HL-60 (cell line): ENCODE data around the gene CXCL14.
A peak's percentile ranks its signal among the peaks of the same experiment; 100 is the strongest.

Experiments
- POLR2AphosphoS5 ChIP-seq: IDR thresholded peaks from 2 replicates; pipeline ENCODE4 v1.6.1; 2012; ENCODE audit warnings: low read depth
- SPI1 ChIP-seq: IDR thresholded peaks from 2 replicates; pipeline ENCODE4 v1.6.1; 2012; ENCODE audit warnings: low read depth, mild to moderate bottlenecking, borderline replicate concordance
- TF ChIP-seq, protein P1 (sequence below): IDR thresholded peaks from one replicate; pipeline ENCODE4 v1.5.1; 2011; ENCODE audit warnings: low read length, control low read depth, inconsistent platforms; ENCODE audit not compliant: insufficient read depth
- TF ChIP-seq, protein P2 (sequence below): IDR thresholded peaks from 2 replicates; pipeline ENCODE4 v1.6.1; 2012; ENCODE audit warnings: low read depth; ENCODE audit not compliant: insufficient replicate concordance

DNA sequence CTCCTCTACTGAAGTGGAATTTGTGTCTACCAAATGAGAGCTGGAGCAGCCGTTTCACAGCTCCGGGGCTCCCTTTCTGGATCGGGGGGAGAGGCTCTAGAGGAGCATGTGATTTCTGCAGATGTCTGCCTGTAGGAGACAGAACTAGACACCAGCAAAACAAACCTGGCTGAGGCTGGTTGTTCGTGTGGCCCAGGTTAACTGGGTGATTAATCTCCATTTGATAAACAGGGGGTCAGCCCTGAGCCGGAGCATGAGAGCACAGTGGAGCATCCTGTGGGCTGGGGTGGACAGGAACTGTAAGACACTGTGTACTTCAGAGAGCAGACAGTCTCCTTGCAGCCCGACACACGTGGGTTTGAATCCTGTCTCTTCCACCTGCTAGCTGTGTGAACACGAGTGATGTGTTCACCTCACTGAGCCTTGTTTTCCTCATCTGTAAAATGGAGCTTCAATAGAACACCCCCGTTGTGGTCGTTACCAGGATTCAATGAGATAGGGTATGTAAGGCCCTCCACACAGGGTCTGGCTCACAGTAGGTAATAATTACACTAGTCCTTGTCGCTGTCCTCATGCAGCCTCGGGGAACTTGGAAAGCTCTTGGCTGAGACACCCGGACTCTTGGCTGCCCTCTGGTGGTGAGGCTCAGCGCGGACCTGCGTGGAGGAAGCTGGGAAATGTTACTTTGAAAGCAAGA lies 12.9 kb downstream of the CXCL14 start:
- TF ChIP-seq, protein P1, sequence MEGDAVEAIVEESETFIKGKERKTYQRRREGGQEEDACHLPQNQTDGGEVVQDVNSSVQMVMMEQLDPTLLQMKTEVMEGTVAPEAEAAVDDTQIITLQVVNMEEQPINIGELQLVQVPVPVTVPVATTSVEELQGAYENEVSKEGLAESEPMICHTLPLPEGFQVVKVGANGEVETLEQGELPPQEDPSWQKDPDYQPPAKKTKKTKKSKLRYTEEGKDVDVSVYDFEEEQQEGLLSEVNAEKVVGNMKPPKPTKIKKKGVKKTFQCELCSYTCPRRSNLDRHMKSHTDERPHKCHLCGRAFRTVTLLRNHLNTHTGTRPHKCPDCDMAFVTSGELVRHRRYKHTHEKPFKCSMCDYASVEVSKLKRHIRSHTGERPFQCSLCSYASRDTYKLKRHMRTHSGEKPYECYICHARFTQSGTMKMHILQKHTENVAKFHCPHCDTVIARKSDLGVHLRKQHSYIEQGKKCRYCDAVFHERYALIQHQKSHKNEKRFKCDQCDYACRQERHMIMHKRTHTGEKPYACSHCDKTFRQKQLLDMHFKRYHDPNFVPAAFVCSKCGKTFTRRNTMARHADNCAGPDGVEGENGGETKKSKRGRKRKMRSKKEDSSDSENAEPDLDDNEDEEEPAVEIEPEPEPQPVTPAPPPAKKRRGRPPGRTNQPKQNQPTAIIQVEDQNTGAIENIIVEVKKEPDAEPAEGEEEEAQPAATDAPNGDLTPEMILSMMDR = peak; percentile 74
- TF ChIP-seq, protein P2, sequence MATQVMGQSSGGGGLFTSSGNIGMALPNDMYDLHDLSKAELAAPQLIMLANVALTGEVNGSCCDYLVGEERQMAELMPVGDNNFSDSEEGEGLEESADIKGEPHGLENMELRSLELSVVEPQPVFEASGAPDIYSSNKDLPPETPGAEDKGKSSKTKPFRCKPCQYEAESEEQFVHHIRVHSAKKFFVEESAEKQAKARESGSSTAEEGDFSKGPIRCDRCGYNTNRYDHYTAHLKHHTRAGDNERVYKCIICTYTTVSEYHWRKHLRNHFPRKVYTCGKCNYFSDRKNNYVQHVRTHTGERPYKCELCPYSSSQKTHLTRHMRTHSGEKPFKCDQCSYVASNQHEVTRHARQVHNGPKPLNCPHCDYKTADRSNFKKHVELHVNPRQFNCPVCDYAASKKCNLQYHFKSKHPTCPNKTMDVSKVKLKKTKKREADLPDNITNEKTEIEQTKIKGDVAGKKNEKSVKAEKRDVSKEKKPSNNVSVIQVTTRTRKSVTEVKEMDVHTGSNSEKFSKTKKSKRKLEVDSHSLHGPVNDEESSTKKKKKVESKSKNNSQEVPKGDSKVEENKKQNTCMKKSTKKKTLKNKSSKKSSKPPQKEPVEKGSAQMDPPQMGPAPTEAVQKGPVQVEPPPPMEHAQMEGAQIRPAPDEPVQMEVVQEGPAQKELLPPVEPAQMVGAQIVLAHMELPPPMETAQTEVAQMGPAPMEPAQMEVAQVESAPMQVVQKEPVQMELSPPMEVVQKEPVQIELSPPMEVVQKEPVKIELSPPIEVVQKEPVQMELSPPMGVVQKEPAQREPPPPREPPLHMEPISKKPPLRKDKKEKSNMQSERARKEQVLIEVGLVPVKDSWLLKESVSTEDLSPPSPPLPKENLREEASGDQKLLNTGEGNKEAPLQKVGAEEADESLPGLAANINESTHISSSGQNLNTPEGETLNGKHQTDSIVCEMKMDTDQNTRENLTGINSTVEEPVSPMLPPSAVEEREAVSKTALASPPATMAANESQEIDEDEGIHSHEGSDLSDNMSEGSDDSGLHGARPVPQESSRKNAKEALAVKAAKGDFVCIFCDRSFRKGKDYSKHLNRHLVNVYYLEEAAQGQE = no peak
- TF ChIP-seq POLR2AphosphoS5 (no peak), SPI1 (no peak)
